GM10248 (cell line): ENCODE results near the gene YBX3.

Experiments
- CTCF ChIA-PET: fragments of 300-600 bp; sonication (Branson Sonifier 250); formaldehyde crosslinking; extraction: SDS; loops from one replicate; lab custom pipeline; 2021; ENCODE audit warnings: antibody characterized with exemption; lab: Yijun Ruan, JAX
- POLR2A ChIA-PET: fragments of 350-650 bp; sonication (Branson Sonifier 250); formaldehyde crosslinking; extraction: SDS; loops from one replicate; lab custom pipeline; 2020; ENCODE audit warnings: antibody characterized with exemption; lab: Yijun Ruan, JAX
- DNase-seq: peaks from one replicate; pipeline ENCODE4 v3.0.0; 2012; ENCODE audit errors: extremely low spot score
- TF ChIP-seq, protein P1 (sequence below): IDR thresholded peaks from 2 replicates; pipeline ENCODE4 v1.5.1; 2012; ENCODE audit warnings: mild to moderate bottlenecking, low read depth; ENCODE audit errors: extremely low read depth, missing control alignments, control extremely low read depth

YBX3 gene

GRCh38 chr12:10728091-10728490 lies 5.0 kb upstream of the YBX3 start:
- TF ChIP-seq, protein P1, sequence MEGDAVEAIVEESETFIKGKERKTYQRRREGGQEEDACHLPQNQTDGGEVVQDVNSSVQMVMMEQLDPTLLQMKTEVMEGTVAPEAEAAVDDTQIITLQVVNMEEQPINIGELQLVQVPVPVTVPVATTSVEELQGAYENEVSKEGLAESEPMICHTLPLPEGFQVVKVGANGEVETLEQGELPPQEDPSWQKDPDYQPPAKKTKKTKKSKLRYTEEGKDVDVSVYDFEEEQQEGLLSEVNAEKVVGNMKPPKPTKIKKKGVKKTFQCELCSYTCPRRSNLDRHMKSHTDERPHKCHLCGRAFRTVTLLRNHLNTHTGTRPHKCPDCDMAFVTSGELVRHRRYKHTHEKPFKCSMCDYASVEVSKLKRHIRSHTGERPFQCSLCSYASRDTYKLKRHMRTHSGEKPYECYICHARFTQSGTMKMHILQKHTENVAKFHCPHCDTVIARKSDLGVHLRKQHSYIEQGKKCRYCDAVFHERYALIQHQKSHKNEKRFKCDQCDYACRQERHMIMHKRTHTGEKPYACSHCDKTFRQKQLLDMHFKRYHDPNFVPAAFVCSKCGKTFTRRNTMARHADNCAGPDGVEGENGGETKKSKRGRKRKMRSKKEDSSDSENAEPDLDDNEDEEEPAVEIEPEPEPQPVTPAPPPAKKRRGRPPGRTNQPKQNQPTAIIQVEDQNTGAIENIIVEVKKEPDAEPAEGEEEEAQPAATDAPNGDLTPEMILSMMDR = no peak
- no peak for DNase-seq
- POLR2A ChIA-PET = interaction anchor here (0.7 kb wide), 1 partner anchor 1468 kb away, joined by 3 read pairs; no protein-coding TSS in a partner anchor
- CTCF ChIA-PET = interaction anchor here (2.2 kb wide), 1 partner anchor 22 kb away, joined by 7 read pairs; no protein-coding TSS in a partner anchor

- ChIA-PET CTCF (interaction anchor here (0.9 to 2.2 kb wide), 2 partner anchors 13 to 23 kb away, joined by 4 to 7 read pairs; no protein-coding TSS in a partner anchor), POLR2A (no interaction called here)
- TF ChIP-seq, protein P1 = no peak
- DNase-seq = no peak
Measured at GRCh38 chr12:10726945-10727344, 3.8 kb upstream of the YBX3 start.

DNA sequence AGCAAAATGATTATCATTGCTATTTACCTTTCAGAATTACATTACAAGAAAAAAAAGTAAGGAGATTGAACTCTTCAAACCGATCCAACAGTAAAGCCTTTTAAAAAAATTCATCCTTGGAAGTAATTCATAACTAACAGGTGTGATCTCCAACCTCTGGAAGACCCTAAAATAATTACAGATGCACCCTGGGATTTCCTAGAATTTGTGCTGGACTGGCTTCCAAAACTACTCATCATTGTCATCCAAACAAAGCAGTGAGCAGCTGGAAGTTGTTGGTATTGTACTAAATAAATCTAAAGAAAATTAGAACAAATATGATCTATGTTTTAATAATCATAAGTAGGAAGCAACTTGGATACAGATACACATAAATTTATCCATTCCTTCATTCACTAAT lies 1.9 kb upstream of the YBX3 start:
- ChIA-PET CTCF (interaction anchor here (1.5 to 2.1 kb wide), 2 partner anchors 18 to 25 kb away, joined by 4 to 6 read pairs; no protein-coding TSS in a partner anchor), POLR2A (no interaction called here)
- TF ChIP-seq, protein P1 = no peak
- DNase-seq = no peak

GRCh38 chr12:10722502-10722904 lies 620 bp downstream of the YBX3 start:
- CTCF ChIA-PET = interaction anchor here (1.4 kb wide), 1 partner anchor 23 kb away, joined by 4 read pairs; no protein-coding TSS in a partner anchor
- TF ChIP-seq, protein P1 = no peak
- POLR2A ChIA-PET = no interaction called here
- DNase-seq = peak; percentile 62

- ChIA-PET POLR2A (no interaction called here), CTCF (no interaction called here)
- TF ChIP-seq, protein P1 = no peak
- DNase-seq = peak; percentile 57
Measured at GRCh38 chr12:10721651-10722501, 1.2 kb downstream of the YBX3 start.

DNA sequence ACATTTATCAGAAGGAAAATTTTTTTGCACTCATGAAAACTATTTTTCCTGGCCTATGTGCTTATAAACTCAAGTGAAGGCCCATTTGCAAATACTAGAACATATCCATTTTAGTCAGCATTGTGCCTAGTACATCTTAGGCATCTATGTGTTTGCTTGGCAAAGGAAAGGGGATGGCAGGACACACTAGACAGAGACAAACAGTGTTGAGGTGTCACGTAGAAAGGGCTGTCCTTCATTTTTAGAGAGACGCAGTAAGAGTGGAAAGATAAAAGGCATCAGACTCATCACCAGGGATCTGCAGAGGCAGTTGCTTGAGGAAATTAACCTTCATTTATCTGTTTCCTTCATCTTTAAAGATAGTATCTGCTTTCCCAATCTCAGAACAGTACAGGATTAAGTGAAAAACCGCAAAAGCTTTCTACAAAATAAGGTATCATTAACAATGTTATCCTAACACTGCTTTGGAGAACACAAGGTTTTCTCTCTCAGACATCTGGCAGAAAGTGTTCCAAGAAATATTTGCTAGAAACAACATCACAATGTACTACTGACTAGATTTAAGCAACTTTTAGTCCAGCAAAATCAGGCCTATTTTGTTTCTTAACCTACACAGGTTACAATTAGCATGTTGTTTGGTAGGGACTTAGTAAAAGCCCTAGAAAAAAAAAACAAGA lies 2.0 kb downstream of the YBX3 start:
- CTCF ChIA-PET = no interaction called here

More for the DNA sequence above, 2.0 kb downstream of the YBX3 start:
- no peak for DNase-seq
- POLR2A ChIA-PET = no interaction called here
- TF ChIP-seq, protein P1 = no peak
